Activated T-cell treated with anti-CD3 and anti-CD28 coated beads for 24 hours (primary cell): Measurements from ENCODE around the gene TOLLIP.
"Not testable (repeated sequence)": the region's sequence is repeated elsewhere in the genome, so short reads cannot be mapped to it uniquely, and the experiment has no call there.

Experiments
- DNase-seq: peaks from one replicate; pipeline ENCODE4 v3.0.0-alpha.2; 2020; ENCODE audit warnings: low read depth

TOLLIP gene

DNA sequence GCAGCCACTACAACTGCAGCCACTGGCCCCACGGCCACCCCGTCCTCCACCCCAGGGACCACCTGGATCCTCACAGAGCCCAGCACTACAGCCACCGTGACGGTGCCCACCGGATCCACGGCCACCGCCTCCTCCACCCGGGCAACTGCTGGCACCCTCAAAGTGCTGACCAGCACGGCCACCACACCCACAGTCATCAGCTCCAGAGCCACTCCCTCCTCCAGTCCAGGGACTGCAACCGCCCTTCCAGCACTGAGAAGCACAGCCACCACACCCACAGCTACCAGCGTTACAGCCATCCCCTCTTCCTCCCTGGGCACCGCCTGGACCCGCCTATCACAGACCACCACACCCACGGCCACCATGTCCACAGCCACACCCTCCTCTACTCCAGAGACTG lies 63.1 kb downstream of the TOLLIP start:
- DNase-seq: not testable (repeated sequence)

DNA sequence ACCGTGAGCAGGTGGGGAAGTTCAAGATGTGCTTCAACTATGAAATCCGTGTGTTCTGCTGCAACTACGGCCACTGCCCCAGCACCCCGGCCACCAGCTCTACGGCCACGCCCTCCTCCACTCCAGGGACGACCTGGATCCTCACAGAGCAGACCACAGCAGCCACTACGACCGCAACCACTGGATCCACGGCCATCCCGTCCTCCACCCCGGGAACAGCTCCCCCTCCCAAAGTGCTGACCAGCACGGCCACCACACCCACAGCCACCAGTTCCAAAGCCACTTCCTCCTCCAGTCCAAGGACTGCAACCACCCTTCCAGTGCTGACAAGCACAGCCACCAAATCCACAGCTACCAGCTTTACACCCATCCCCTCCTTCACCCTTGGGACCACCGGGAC lies 63.7 kb downstream of the TOLLIP start:
- DNase-seq: not testable (repeated sequence)

DNA sequence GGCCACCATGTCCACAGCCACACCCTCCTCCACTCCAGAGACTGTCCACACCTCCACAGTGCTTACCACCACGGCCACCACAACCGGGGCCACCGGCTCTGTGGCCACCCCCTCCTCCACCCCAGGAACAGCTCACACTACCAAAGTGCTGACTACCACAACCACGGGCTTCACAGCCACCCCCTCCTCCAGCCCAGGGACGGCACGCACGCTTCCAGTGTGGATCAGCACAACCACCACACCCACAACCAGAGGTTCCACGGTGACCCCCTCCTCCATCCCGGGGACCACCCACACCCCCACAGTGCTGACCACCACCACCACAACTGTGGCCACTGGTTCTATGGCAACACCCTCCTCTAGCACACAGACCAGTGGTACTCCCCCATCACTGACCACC lies 64.9 kb downstream of the TOLLIP start:
- DNase-seq: not testable (repeated sequence)

DNA sequence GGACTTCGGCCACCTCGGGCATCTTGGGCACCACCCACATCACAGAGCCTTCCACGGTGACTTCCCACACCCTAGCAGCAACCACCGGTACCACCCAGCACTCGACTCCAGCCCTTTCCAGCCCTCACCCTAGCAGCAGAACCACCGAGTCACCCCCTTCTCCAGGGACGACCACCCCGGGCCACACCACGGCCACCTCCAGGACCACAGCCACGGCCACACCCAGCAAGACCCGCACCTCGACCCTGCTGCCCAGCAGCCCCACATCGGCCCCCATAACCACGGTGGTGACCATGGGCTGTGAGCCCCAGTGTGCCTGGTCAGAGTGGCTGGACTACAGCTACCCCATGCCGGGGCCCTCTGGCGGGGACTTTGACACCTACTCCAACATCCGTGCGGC lies 65.9 kb downstream of the TOLLIP start:
- not testable (repeated sequence) for DNase-seq

DNA sequence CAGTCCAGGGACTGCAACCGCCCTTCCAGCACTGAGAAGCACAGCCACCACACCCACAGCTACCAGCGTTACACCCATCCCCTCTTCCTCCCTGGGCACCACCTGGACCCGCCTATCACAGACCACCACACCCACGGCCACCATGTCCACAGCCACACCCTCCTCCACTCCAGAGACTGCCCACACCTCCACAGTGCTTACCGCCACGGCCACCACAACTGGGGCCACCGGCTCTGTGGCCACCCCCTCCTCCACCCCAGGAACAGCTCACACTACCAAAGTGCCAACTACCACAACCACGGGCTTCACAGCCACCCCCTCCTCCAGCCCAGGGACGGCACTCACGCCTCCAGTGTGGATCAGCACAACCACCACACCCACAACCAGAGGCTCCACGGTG lies 66.7 kb downstream of the TOLLIP start:
- not testable (repeated sequence) for DNase-seq

DNA sequence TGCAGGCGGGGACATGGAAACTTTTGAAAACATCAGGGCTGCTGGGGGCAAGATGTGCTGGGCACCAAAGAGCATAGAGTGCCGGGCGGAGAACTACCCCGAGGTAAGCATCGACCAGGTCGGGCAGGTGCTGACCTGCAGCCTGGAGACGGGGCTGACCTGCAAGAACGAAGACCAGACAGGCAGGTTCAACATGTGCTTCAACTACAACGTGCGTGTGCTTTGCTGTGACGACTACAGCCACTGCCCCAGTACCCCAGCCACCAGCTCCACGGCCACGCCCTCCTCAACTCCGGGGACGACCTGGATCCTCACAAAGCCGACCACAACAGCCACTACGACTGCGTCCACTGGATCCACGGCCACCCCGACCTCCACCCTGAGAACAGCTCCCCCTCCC lies 67.1 kb downstream of the TOLLIP start:
- DNase-seq: no peak

DNA sequence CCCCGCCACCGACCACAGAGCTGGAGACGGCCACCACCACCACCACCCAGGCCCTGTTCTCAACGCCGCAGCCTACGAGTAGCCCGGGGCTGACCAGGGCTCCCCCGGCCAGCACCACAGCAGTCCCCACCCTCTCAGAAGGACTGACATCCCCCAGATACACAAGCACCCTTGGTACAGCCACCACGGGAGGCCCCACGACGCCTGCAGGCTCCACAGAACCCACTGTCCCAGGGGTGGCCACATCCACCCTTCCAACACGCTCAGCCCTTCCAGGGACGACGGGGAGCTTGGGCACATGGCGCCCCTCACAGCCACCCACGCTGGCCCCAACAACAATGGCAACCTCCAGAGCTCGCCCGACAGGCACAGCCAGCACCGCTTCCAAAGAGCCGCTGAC lies 67.7 kb downstream of the TOLLIP start:
- no peak for DNase-seq

DNA sequence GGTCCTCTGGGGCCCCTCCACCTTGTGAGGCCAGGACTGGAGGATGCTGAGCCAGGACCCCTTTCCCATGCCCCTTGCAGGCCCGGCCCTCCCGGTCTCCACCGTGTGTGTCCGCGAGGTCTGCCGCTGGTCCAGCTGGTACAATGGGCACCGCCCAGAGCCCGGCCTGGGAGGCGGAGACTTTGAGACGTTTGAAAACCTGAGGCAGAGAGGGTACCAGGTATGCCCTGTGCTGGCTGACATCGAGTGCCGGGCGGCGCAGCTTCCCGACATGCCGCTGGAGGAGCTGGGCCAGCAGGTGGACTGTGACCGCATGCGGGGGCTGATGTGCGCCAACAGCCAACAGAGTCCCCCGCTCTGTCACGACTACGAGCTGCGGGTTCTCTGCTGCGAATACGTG lies 68.7 kb downstream of the TOLLIP start:
- DNase-seq: no peak

DNA sequence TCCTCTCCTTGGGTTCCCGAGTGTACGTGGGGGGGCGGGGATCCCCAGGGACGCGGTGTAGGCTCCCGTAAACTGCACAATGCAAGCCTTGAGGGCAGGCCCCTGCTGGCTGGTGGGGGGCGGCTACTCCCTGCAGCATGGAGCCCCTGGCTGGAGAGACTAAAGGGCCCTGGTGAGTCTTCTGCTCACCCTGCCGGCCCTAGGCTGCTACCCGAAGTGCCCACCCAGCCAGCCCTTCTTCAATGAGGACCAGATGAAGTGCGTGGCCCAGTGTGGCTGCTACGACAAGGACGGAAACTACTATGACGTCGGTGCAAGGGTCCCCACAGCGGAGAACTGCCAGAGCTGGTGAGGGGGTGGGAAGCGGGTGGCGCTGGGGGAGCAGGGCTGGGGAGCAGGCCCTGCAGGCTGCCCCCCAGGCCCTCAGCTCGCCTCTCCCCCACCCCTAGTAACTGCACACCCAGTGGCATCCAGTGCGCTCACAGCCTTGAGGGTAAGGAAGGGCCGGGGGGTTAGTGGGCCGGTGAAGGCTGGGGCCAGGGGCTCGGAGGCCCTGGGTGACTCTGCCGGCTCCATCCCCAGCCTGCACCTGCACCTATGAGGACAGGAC lies 69.7 kb downstream of the TOLLIP start:
- DNase-seq: no peak

DNA sequence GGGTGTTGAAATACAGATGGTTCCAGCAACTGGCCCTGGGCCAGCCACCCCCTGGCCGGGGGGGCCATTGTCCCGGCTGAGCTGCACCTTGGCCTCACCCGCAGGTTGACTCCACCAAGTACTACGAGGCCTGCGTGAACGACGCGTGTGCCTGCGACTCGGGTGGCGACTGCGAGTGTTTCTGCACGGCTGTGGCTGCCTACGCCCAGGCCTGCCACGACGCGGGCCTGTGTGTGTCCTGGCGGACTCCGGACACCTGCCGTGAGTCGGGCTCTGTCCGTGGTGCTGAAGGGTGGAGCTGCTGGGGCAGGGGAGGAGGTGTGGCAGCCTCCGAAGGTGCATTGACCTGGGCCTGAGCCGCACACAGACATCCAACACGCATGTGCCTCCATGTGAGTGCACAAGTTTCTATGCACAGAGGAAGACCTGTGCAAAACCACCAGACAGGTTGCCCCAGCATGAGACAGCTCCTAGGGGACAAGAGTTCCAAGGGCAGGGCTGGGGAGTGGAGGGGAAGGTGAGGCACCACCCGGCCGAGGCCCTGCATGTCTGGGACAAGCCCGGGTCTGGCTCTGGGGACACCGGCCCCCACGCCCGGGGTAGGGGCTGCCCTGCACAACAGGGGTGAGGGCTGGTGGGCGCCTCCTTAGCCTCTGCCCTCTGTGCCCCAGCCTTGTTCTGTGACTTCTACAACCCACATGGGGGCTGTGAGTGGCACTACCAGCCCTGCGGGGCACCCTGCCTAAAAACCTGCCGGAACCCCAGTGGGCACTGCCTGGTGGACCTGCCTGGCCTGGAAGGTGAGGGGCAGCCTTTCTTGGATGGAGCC lies 70.5 kb downstream of the TOLLIP start:
- DNase-seq: no peak

DNA sequence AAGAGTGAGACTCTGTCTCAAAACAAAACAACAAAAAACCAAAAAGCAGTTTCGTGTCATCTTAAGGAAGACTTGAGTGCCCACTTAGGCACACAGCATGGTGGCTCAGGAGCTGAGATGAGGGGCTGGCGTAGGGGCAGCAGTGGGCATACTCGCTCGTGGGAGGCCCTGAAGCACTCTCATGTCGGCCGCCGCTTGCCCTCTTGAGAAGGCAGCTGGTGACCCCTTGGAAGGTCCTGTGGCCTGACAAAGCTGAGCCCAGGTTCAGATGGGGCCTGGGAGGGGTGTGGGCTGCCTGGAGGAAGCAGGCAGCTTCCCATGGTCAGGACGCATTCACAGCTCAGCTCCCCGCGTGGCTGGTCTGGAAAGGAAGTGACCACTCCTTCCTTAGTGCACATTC lies 71.6 kb downstream of the TOLLIP start:
- no peak for DNase-seq

DNA sequence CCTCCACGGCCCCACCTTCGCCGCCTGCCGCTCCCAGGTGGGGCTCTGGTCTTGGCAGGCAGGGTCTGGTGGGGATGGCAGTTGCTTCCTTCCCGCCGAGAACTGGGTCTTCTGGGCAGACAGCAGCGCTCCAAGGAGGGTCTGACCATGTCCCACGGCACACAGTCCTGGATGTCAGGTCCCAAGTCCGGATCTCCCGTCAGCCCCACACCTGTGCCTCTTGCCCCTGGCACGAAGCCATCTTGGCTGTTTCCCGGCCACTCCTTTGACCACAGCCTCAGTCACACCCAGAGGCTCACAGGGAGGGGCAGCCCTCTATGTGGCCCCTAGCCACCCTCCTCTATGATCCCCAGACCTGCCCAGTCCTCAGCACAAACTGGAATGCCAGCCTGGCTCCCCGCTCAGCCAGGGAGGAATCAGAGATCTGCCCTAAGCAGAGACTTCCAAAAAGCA lies 72.3 kb downstream of the TOLLIP start:
- no peak for DNase-seq

DNA sequence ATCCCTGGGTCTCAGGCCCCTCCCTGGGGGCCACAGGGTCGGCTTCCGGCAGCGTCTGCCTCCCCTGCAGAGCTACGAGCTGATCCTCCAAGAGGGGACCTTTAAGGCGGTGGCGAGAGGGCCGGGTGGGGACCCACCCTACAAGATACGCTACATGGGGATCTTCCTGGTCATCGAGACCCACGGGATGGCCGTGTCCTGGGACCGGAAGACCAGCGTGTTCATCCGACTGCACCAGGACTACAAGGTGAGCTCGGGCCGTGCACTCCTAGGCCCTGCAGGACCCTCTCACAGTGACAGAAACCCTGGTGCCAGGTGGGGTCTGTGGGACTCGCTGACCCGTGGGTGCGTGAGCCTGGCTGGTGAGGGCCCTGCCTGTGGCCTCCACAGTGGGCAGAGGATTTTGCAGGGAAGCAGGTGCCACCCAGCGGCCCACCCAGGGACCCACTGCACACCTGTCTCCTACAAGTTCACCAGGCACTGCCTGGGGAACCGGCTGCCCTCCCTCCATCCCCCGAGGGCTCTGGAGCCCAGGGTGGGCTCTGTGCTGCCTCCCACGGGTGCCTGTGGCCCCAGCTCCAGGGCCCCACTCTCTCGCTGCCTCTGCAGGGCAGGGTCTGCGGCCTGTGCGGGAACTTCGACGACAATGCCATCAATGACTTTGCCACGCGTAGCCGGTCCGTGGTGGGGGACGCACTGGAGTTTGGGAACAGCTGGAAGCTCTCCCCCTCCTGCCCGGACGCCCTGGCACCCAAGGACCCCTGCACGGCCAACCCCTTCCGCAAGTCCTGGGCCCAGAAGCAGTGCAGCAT lies 72.9 kb downstream of the TOLLIP start:
- DNase-seq: no peak

DNA sequence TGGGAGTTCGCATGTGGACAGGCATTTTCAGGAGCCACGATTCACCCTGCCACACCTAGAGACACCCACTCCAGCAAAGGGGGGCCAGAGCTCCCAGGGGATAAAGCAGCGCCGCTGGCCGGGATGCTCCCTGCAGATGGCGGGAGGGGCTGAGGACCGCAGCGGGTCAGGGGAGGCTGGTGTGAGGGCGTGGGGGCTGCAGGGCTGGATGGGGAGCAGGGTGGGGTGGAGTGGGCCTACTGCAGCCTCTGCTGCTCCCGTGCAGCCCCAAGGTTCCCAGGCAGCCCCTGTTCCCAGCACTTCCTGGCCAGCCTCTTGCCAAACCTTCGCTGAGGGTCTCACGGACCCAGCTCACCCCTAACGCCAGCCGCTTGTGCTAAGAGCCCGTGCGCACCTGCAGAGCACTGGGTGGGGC lies 73.5 kb downstream of the TOLLIP start:
- DNase-seq: no peak

DNA sequence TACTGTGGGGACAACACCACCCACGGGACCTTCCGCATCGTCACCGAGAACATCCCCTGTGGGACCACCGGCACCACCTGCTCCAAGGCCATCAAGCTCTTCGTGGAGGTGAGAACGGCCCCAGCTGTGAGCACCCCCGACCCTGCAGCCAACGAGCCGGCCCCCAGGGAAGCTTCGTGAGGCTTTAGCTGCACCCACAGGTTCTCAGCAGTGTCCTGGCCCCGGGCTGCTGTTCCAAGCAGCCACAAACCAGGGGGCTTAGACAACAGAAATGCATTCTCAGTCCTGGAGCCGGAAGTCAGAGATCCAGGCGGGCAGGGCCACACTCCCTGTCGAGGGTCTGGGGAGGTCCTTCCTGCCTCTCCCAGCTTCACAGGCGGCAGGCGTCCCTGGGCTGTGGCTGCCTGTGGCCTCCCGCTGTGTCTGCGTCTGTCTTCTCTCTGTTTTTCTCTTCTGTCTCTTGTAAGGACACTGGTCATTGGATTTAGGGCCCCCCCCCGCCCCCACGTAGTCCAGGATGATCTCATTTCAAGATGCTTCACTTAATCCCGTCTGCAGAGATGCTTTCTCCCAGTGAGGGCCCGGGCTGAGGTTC lies 74.0 kb downstream of the TOLLIP start:
- no peak for DNase-seq

DNA sequence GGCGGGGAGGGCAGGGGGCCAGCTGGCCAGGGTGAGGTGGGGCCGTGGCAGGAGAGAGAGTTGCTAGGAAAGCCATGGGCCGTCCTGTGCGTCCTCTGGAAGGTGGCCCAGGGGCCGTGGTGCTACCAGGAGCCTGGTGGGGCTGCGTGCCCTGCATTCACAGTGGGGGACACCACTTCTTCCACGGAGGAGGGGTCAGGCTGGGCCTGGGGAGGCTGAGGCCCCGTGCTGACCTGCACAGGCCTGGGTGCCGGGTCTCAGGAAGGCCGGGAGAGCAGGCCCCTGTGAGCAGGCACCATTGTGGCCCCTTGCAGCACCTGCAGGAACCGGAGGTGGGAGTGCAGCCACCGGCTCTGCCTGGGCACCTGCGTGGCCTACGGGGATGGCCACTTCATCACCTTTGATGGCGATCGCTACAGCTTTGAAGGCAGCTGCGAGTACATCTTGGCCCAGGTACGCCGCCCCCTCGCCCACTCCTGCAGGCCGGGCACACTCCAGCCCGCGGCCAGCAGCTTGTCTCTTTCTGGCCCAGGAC lies 74.6 kb downstream of the TOLLIP start:
- no peak for DNase-seq

DNA sequence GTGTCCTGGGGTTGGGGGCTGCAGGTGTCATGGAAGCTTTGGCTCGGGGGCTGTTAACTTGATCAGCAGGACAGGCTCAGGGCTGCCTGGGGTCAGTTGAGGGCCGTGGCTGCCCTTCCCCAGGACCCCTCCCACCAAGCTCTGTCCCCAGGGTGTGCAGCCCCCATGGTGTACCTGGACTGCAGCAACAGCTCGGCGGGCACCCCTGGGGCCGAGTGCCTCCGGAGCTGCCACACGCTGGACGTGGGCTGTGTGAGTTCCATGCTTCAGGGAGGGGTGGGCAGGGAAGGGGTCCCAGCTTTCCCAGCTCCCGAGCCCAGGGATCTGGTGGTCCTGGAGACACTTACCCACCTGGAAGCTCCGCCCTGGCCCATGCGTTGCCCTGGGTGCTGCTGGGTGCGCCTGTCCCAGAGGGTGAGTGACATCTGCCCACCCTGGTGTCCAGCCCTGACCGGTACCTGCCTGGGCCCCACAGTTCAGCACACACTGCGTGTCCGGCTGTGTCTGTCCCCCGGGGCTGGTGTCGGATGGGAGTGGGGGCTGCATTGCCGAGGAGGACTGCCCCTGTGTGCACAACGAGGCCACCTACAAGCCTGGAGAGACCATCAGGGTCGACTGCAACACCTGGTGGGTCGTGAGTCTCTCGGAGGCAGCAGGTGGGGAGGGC lies 75.2 kb downstream of the TOLLIP start:
- no peak for DNase-seq

DNA sequence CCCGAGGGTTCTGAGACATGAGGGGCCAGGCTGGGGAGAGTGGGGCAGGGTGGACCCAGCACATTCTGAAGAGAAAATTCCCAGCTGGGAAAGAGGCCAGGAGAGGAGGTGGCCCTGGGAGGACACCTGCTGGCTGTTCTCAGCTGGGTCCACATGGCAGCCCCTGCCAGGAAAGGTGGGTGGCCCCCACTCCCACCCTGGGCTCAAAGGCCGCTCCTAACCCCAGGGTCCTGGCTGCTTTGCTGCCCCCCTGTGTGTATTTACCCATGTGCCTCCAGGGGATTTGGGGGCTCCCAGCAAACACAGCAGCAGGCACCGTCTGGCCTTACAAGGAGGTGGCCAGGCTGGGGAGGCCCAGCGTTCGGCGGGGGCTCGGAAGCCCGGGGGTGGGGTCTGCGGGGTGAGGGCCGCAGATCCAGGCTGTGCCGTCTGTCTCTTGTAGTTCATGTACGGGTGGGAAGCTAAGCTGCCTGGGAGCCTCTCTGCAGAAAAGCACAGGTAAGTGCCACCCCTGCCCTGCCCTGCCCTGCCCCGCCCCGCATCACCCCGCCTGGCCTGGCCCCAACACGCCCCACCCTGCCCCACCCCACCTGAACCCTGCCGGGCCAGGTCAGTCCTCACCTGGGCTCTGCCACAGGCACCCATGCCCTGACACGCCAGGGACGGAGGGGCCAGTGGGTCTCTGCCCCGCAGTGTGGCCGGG lies 75.9 kb downstream of the TOLLIP start:
- no peak for DNase-seq

DNA sequence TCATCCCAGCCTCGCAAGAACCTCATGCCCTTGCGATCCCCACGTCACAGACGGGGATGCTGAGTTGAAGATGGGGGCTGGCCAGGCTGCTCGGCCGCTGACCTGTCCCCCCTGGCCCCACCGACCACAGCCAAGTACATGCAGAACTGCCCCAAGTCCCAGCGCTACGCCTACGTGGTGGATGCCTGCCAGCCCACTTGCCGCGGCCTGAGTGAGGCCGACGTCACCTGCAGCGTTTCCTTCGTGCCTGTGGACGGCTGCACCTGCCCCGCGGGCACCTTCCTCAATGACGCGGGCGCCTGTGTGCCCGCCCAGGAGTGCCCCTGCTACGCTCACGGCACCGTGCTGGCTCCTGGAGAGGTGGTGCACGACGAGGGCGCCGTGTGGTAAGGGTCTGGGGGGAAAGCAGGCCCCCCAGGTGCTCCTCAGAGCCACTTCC lies 76.5 kb downstream of the TOLLIP start:
- DNase-seq: no peak

DNA sequence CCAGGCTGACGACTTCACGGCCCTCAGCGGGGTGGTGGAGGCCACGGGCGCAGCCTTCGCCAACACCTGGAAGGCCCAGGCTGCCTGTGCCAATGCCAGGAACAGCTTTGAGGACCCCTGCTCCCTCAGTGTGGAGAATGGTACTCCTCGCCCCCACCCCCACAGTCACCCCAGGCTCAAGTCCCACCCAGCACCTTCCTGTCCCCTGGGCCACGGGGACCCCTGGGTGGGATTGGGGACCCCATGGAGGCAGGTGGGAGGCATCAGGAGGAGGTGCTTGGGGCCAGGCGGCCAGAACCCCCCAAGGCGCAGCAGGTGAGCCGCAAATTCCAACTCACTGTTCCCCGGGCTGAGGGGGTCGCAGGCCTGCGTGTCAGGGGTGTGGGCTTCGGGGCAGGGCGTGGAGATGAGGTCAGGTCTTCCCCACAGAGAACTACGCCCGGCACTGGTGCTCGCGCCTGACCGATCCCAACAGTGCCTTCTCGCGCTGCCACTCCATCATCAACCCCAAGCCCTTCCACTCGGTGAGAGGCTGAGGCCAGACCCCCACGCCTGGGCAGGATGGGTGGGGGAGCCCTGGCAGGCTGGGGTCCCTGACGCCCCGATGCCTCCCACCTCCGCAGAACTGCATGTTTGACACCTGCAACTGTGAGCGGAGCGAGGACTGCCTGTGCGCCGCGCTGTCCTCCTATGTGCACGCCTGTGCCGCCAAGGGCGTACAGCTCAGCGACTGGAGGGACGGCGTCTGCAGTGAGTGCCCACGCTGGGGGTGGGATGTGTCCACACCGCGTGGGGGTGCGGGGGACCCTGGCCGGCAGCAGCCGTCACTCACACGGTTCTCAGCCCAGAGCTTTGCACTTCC lies 77.2 kb downstream of the TOLLIP start:
- no peak for DNase-seq
